Mucosa of descending colon (tissue), 3 donors: ENCODE data around the gene LEMD1. TPM values are rescaled to one million over a fixed set of nuclear protein-coding genes. Genes with fewer than 3 reads are reported as not detected.
A peak's percentile ranks its signal among the peaks of the same experiment; 100 is the strongest.

Source experiments
- ATAC-seq: fragments of 200-7000 bp; cut with Tn5 transposase; one replicate; pipeline ENCODE4 v1.9.1; 2020; ENCODE audit warnings: mild to moderate bottlenecking, moderate library complexity
- DNase-seq, 3 donors: peaks; one replicate each; pipeline ENCODE4 v3.0.0-alpha.2; 2020
- H3K36me3 ChIP-seq: fragments of 200-600 bp; one replicate; pipeline ENCODE4 v1.8.0; 2021; ENCODE audit warnings: low read depth, mild to moderate bottlenecking
- H3K4me1 ChIP-seq: fragments of 200-600 bp; one replicate; pipeline ENCODE4 v1.8.0; 2021; ENCODE audit warnings: low read depth, mild to moderate bottlenecking
- H3K4me3 ChIP-seq: fragments of 200-600 bp; one replicate; pipeline ENCODE4 v1.8.0; 2021; ENCODE audit warnings: mild to moderate bottlenecking
- H3K9me3 ChIP-seq: fragments of 200-600 bp; one replicate; pipeline ENCODE4 v1.8.0; 2021; ENCODE audit warnings: mild to moderate bottlenecking
- intact Hi-C, 2 donors: fragments of 100-400 bp; cut with DNase I in 1 of 2; cut with micrococcal nuclease in 1 of 2; formaldehyde crosslinking; loops; one replicate each; pipeline versions ENCODE4 v1.11.0 to v1.11.1; 2022; cut with DNase I, micrococcal nuclease
- total RNA-seq, 3 donors: library from RNA; stranded (reverse); fragmentation: NEBNext Ultra II Directional in 2 of 3; extraction: Animal tissue kit (Norgen Biotek cat#: 25700) in 2 of 3; gene quantifications; one replicate each; pipeline versions ENCODE4 v1.2.1 to v1.2.4, GENCODE V29; 2021 to 2023
- TF ChIP-seq, protein P1 (sequence below): fragments of 200-600 bp; IDR thresholded peaks from one replicate; pipeline ENCODE4 v1.8.0; 2022; ENCODE audit warnings: antibody characterized with exemption, mild to moderate bottlenecking
- donor health status: DM: no; HTN: no; CAD: no; lungs with moderate emphysema.
- donor health status: DM: no; HTN: no; CAD: no.
- donor health status: DM: no; HTN: yes; CAD: no.

Gene LEMD1
- total RNA-seq, 3 donors from 2014 or later = not detected

GRCh38 chr1:205359771-205360565 is 61.9 kb downstream of the LEMD1 start:
- Histone ChIP-seq H3K9me3 (no peaks in the 10 kb centered on the region), H3K36me3 (no peaks in the 10 kb centered on the region), H3K4me3 (no peak overlapping the region), H3K4me1 (peaks cover 5% of the 10 kb centered on the region)
- no peak for ATAC-seq
- DNase-seq = no peak
- intact Hi-C loops = no loop called here
- TF ChIP-seq, protein P1, sequence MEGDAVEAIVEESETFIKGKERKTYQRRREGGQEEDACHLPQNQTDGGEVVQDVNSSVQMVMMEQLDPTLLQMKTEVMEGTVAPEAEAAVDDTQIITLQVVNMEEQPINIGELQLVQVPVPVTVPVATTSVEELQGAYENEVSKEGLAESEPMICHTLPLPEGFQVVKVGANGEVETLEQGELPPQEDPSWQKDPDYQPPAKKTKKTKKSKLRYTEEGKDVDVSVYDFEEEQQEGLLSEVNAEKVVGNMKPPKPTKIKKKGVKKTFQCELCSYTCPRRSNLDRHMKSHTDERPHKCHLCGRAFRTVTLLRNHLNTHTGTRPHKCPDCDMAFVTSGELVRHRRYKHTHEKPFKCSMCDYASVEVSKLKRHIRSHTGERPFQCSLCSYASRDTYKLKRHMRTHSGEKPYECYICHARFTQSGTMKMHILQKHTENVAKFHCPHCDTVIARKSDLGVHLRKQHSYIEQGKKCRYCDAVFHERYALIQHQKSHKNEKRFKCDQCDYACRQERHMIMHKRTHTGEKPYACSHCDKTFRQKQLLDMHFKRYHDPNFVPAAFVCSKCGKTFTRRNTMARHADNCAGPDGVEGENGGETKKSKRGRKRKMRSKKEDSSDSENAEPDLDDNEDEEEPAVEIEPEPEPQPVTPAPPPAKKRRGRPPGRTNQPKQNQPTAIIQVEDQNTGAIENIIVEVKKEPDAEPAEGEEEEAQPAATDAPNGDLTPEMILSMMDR = no peak

DNA sequence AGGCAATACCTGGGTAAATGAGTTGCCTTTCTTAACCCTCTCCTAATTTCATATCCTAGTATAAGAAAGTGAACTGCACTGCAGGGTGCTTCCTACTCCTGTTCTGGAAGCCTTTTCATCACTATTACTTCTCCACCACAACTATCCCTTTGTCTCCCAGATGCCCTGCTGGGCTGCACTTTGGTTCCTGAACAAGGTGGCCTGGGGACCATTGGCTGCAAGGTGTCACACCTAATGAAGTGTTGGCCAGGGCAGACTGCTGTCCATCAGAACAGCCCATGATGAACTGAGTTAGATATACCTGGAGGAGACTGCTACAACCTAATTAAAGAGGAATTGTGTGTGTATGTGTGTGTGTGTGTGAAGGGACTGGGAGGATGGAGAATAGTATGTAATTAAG is 63.3 kb downstream of the LEMD1 start:
- TF ChIP-seq, protein P1 = no peak
- Histone ChIP-seq H3K36me3 (no peaks in the 10 kb centered on the region), H3K9me3 (no peaks in the 10 kb centered on the region), H3K4me1 (peaks cover 13% of the 10 kb centered on the region), H3K4me3 (no peak overlapping the region)
- no peak for DNase-seq
- ATAC-seq = no peak
- intact Hi-C loops = no loop called here

- ATAC-seq = peak; percentile 6
- H3K4me1 ChIP-seq = peaks cover 13% of the 10 kb centered on the region
- intact Hi-C loops = no loop called here
Observed at GRCh38 chr1:205357567-205357966, 64.3 kb downstream of the LEMD1 start.

GRCh38 chr1:205356440-205357139 is 65.3 kb downstream of the LEMD1 start, which contains the start of gene KLHDC8A:
TSS of gene KLHDC8A (minus strand) at chr1:205356922. CDS start at chr1:205343604, 13,318 bp downstream.
- H3K4me1 ChIP-seq = peaks cover 13% of the 10 kb centered on the region
- ATAC-seq (no peak), DNase-seq (no peak)
- H3K4me3 ChIP-seq = no peak within 1 kb of the TSS
- H3K36me3 ChIP-seq = no peaks in the 10 kb centered on the region
- TF ChIP-seq, protein P1 = no peak
- no peaks in the 10 kb centered on the region for H3K9me3 ChIP-seq
- intact Hi-C loops = no loop called here

More at GRCh38 chr1:205357567-205357966, 64.3 kb downstream of the LEMD1 start:
- Histone ChIP-seq H3K9me3 (no peaks in the 10 kb centered on the region), H3K4me3 (no peak overlapping the region), H3K36me3 (no peaks in the 10 kb centered on the region)
- DNase-seq = no peak
- TF ChIP-seq, protein P1 = no peak

- peaks cover 13% of the 10 kb centered on the region for H3K4me1 ChIP-seq
- intact Hi-C loops = no loop called here
- DNase-seq = peak; percentile 81 to 93 (median 86)
- TF ChIP-seq, protein P1 = no peak
- H3K9me3 ChIP-seq = no peaks in the 10 kb centered on the region
- no peaks in the 10 kb centered on the region for H3K36me3 ChIP-seq
- peak; percentile 91 for ATAC-seq
- H3K4me3 ChIP-seq = no peak overlapping the region
Observed at GRCh38 chr1:205355075-205355453, 66.8 kb downstream of the LEMD1 start.
